Calu3 (cell line): ENCODE measurements around the gene KIF1C. TPM values are rescaled to one million over a fixed set of nuclear protein-coding genes. Genes with fewer than 3 reads are reported as not detected.

ENCODE experiments used
- BruUV-seq: library from RNA; stranded (reverse); fragments of 400-500 nt; replicated peaks from 2 replicates; lab custom pipeline; 2021; lab: Mats Ljungman, UMichigan
- CTCF ChIA-PET: fragments of 300-600 bp; sonication (Branson Sonifier 250); formaldehyde crosslinking; loops from one replicate; lab custom pipeline; 2022; ENCODE audit warnings: antibody characterized with exemption; lab: Charles Lee
- DNase-seq: peaks from one replicate; pipeline ENCODE4 v3.0.0; 2022
- H3K27ac Mint-ChIP-seq: one replicate; pipeline ENCODE4 v1.8.0; 2022; ENCODE audit warnings: mixed read lengths; ENCODE audit not compliant: unreplicated experiment
- H3K27me3 Mint-ChIP-seq: one replicate; pipeline ENCODE4 v1.8.0; 2022; ENCODE audit warnings: mixed read lengths; ENCODE audit not compliant: unreplicated experiment
- H3K36me3 Mint-ChIP-seq: one replicate; pipeline ENCODE4 v1.8.0; 2022; ENCODE audit warnings: mild to moderate bottlenecking, moderate library complexity, mixed read lengths; ENCODE audit not compliant: insufficient read depth, unreplicated experiment
- H3K4me1 Mint-ChIP-seq: one replicate; pipeline ENCODE4 v1.8.0; 2022; ENCODE audit warnings: mild to moderate bottlenecking, low read depth, mixed read lengths; ENCODE audit not compliant: unreplicated experiment
- H3K4me3 Mint-ChIP-seq: one replicate; pipeline ENCODE4 v1.8.0; 2022; ENCODE audit warnings: mild to moderate bottlenecking, low read depth, moderate library complexity, mixed read lengths; ENCODE audit not compliant: unreplicated experiment
- H3K9me3 Mint-ChIP-seq: one replicate; pipeline ENCODE4 v1.8.0; 2022; ENCODE audit warnings: low read depth, mixed read lengths; ENCODE audit not compliant: unreplicated experiment
- intact Hi-C: fragments of 100-400 bp; cut with micrococcal nuclease; formaldehyde crosslinking; loops from one replicate; pipeline ENCODE4 v1.10.0; 2022; ENCODE audit not compliant: unreplicated experiment
- total RNA-seq: library from RNA; stranded (reverse); gene quantifications from 2 replicates; pipeline ENCODE4 v1.2.3, GENCODE V29; 2022
- TF ChIP-seq, protein P1 (sequence below): fragments of 200-600 bp; IDR thresholded peaks from one replicate; pipeline ENCODE4 v1.8.0; 2022; ENCODE audit warnings: antibody characterized with exemption; ENCODE audit not compliant: unreplicated experiment

KIF1C gene
- total RNA-seq, 1 experiment from 2014 or later: 65.9 TPM

DNA sequence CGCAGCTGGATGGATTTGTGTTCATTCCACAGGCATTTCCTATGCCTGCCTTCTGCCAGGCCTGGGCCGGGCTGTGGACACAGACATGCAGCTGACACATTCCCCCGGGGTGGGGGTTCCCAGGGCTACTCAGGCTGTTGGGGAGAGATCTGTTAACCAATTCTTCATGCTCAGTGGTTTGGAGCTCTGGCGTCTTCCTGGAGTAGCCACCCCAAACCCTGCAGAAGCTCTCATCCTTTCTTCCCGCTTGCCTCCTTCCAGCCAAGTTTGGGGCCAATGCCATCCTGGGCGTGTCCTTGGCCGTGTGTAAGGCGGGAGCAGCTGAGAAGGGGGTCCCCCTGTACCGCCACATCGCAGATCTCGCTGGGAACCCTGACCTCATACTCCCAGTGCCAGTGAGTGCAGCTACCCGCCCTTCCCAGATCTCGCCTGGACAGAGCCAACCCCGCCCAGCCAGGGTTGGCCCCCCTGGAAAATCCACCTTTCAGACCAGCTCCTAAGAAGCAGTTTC is 44.2 kb upstream of the KIF1C start:
- Mint-ChIP-seq H3K9me3 (peaks cover 2% of the 10 kb centered on the region), H3K36me3 (peaks cover 24% of the 10 kb centered on the region), H3K4me1 (peaks cover 13% of the 10 kb centered on the region), H3K4me3 (no peak overlapping the region), H3K27me3 (no peaks in the 10 kb centered on the region), H3K27ac (no peak overlapping the region)
- CTCF ChIA-PET: no interaction called here
- TF ChIP-seq, protein P1, sequence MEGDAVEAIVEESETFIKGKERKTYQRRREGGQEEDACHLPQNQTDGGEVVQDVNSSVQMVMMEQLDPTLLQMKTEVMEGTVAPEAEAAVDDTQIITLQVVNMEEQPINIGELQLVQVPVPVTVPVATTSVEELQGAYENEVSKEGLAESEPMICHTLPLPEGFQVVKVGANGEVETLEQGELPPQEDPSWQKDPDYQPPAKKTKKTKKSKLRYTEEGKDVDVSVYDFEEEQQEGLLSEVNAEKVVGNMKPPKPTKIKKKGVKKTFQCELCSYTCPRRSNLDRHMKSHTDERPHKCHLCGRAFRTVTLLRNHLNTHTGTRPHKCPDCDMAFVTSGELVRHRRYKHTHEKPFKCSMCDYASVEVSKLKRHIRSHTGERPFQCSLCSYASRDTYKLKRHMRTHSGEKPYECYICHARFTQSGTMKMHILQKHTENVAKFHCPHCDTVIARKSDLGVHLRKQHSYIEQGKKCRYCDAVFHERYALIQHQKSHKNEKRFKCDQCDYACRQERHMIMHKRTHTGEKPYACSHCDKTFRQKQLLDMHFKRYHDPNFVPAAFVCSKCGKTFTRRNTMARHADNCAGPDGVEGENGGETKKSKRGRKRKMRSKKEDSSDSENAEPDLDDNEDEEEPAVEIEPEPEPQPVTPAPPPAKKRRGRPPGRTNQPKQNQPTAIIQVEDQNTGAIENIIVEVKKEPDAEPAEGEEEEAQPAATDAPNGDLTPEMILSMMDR: no peak
- BruUV-seq: no TSS peak
- DNase-seq: no peak
- intact Hi-C loops: no loop called here

DNA sequence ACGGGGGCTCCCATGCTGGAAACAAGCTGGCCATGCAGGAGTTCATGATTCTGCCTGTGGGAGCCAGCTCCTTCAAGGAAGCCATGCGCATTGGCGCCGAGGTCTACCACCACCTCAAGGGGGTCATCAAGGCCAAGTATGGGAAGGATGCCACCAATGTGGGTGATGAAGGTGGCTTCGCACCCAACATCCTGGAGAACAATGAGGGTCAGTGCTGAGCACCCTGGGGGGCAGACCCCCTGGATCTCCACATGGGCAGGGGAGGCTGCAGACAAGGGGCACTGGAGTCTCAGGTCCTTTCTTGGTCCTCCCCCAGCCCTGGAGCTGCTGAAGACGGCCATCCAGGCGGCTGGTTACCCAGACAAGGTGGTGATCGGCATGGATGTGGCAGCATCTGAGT is 42.7 kb upstream of the KIF1C start:
- Mint-ChIP-seq H3K36me3 (peaks cover 27% of the 10 kb centered on the region), H3K27me3 (no peaks in the 10 kb centered on the region), H3K4me1 (peaks cover 13% of the 10 kb centered on the region), H3K27ac (no peak overlapping the region), H3K4me3 (no peak overlapping the region), H3K9me3 (peaks cover 2% of the 10 kb centered on the region)
- TF ChIP-seq, protein P1: no peak
- no TSS peak for BruUV-seq
- CTCF ChIA-PET: no interaction called here
- intact Hi-C loops: no loop called here
- no peak for DNase-seq

DNA sequence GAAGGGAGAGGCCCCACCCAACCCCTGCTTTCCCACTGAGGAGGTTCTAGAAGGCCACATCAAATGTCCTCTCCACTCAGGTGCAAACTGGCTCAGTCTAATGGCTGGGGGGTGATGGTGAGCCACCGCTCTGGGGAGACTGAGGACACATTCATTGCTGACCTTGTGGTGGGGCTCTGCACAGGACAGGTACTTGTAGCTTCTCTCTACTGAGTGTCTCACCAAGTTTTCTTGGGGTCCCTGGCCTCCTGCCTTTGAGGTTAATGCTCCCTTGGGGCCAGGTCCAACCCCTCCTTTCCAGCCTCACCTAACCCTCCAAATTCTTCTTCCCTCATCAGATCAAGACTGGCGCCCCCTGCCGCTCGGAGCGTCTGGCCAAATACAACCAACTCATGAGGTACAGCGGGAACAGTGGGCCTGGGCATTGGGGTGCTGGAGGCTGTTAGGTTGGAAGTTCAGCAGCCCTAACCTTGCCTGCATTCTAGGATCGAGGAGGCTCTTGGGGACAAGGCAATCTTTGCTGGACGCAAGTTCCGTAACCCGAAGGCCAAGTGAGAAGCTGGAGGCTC is 41.2 kb upstream of the KIF1C start:
- TF ChIP-seq, protein P1: no peak
- Mint-ChIP-seq H3K36me3 (peaks cover 28% of the 10 kb centered on the region), H3K4me1 (no peaks in the 10 kb centered on the region), H3K27me3 (no peaks in the 10 kb centered on the region), H3K4me3 (no peak overlapping the region), H3K27ac (no peak overlapping the region), H3K9me3 (peaks cover 2% of the 10 kb centered on the region)
- DNase-seq: no peak
- intact Hi-C loops: no loop called here
- BruUV-seq: no TSS peak
- CTCF ChIA-PET: no interaction called here

DNA sequence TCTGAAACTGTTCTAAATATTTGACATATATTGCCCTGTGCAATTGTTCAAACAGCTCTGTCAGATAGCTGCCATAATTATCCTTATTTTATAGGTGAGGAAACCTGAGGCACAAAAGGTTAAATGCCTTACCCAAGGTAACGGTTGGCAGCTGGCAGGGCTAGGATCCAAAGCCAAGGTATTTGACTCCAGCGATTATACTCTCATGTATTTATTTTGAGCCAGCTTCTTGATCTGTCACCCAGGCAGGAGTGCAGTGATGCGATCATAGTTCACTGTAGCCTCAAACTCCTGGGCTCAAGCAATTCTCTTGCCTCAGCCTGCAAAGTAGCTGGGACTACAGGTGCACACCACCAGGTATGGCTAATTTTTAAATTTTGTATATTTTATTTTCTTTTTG is 39.6 kb upstream of the KIF1C start:
- peaks cover 2% of the 10 kb centered on the region for H3K9me3 Mint-ChIP-seq
- H3K36me3 Mint-ChIP-seq: peaks cover 28% of the 10 kb centered on the region
- CTCF ChIA-PET: no interaction called here
- no peak overlapping the region for H3K4me3 Mint-ChIP-seq
- no peak overlapping the region for H3K27ac Mint-ChIP-seq
- TF ChIP-seq, protein P1: no peak
- H3K4me1 Mint-ChIP-seq: no peaks in the 10 kb centered on the region
- no peak for DNase-seq
- H3K27me3 Mint-ChIP-seq: no peaks in the 10 kb centered on the region
- BruUV-seq: no TSS peak
- intact Hi-C loops: no loop called here
